ENCODE data around the gene ITPK1. TPM values are rescaled to one million over a fixed set of nuclear protein-coding genes. Genes with fewer than 3 reads are reported as not detected.
A peak's percentile ranks its signal among the peaks of the same experiment; 100 is the strongest.

Gene ITPK1
- total RNA-seq, 1 experiment from 2014 or later: 38.5 TPM

- ChIA-PET POLR2A (ENCODE audit: low non-redundant PET) (no interaction called here), CTCF (no interaction called here)
- H3K36me3 ChIP-seq (ENCODE audit: insufficient read depth, low read length, poor library complexity, severe bottlenecking): no peaks in the 10 kb centered on the region
- H3K27me3 ChIP-seq (replicated peaks; ENCODE audit: insufficient read depth, low read depth, low read length, poor library complexity): no peaks in the 10 kb centered on the region
- BruUV-seq (replicated peaks): no TSS peak
- H3K27ac ChIP-seq (ENCODE audit: low read depth, low read length, poor library complexity, severe bottlenecking): no peak overlapping the region
- H3K4me1 ChIP-seq (ENCODE audit: insufficient read depth, low read length, poor library complexity, severe bottlenecking): no peaks in the 10 kb centered on the region
- no peak overlapping the region for H3K4me3 ChIP-seq (ENCODE audit: low read depth, low read length, poor library complexity, severe bottlenecking)
- H3K9me3 ChIP-seq (ENCODE audit: low read depth, low read length, poor library complexity, severe bottlenecking): no peaks in the 10 kb centered on the region
- TF ChIP-seq CTCF (conservative IDR thresholded peaks at IDR 0.05; ENCODE audit: low read depth, low read length): no peak
- no peak for TF ChIP-seq EZH2 (IDR thresholded peaks at IDR 0.05; ENCODE audit: borderline replicate concordance, low read depth, low read length, poor library complexity, severe bottlenecking)
- intact Hi-C loops (cut with micrococcal nuclease; ENCODE audit: unreplicated experiment): no loop called here
- peak; percentile 37 for DNase-seq (ENCODE audit: low spot score)
Observed at GRCh38 chr14:92914087-92914656, 201.6 kb downstream of the ITPK1 start.

- BruUV-seq (replicated peaks): no TSS peak
- Histone ChIP-seq H3K4me1 (ENCODE audit: insufficient read depth, low read length, poor library complexity, severe bottlenecking) (no peaks in the 10 kb centered on the region), H3K9me3 (ENCODE audit: low read depth, low read length, poor library complexity, severe bottlenecking) (no peaks in the 10 kb centered on the region), H3K36me3 (ENCODE audit: insufficient read depth, low read length, poor library complexity, severe bottlenecking) (no peaks in the 10 kb centered on the region), H3K27me3 (replicated peaks; ENCODE audit: insufficient read depth, low read depth, low read length, poor library complexity) (peaks cover 26% of the 10 kb centered on the region), H3K27ac (ENCODE audit: low read depth, low read length, poor library complexity, severe bottlenecking) (no peak overlapping the region), H3K4me3 (ENCODE audit: low read depth, low read length, poor library complexity, severe bottlenecking) (no peak overlapping the region)
- no peak for TF ChIP-seq CTCF (conservative IDR thresholded peaks at IDR 0.05; ENCODE audit: low read depth, low read length)
- no peak for TF ChIP-seq EZH2 (IDR thresholded peaks at IDR 0.05; ENCODE audit: borderline replicate concordance, low read depth, low read length, poor library complexity, severe bottlenecking)
- no peak for DNase-seq (ENCODE audit: low spot score)
- POLR2A ChIA-PET (ENCODE audit: low non-redundant PET): no interaction called here
- CTCF ChIA-PET: no interaction called here
- intact Hi-C loops (cut with micrococcal nuclease; ENCODE audit: unreplicated experiment): no loop called here
Observed at GRCh38 chr14:92907316-92907911, 208.3 kb downstream of the ITPK1 start.

- no TSS peak for BruUV-seq (replicated peaks)
- Histone ChIP-seq H3K36me3 (ENCODE audit: insufficient read depth, low read length, poor library complexity, severe bottlenecking) (no peaks in the 10 kb centered on the region), H3K27ac (ENCODE audit: low read depth, low read length, poor library complexity, severe bottlenecking) (no peak overlapping the region), H3K4me1 (ENCODE audit: insufficient read depth, low read length, poor library complexity, severe bottlenecking) (no peaks in the 10 kb centered on the region), H3K9me3 (ENCODE audit: low read depth, low read length, poor library complexity, severe bottlenecking) (no peaks in the 10 kb centered on the region), H3K27me3 (replicated peaks; ENCODE audit: insufficient read depth, low read depth, low read length, poor library complexity) (peaks cover 30% of the 10 kb centered on the region), H3K4me3 (ENCODE audit: low read depth, low read length, poor library complexity, severe bottlenecking) (no peak overlapping the region)
- ChIA-PET POLR2A (ENCODE audit: low non-redundant PET) (no interaction called here), CTCF (no interaction called here)
- intact Hi-C loops (cut with micrococcal nuclease; ENCODE audit: unreplicated experiment): no loop called here
- no peak for TF ChIP-seq EZH2 (IDR thresholded peaks at IDR 0.05; ENCODE audit: borderline replicate concordance, low read depth, low read length, poor library complexity, severe bottlenecking)
- TF ChIP-seq CTCF (conservative IDR thresholded peaks at IDR 0.05; ENCODE audit: low read depth, low read length): no peak
- DNase-seq (ENCODE audit: low spot score): no peak
Observed at GRCh38 chr14:92906823-92907222, 208.9 kb downstream of the ITPK1 start.

Data from A673 (cell line).